Stimulated activated CD8-positive, alpha-beta memory T cell treated with anti-CD3 and anti-CD28 coated beads, Interleukin-15, amount 100 ng/mL, for 48 hours (primary cell): Measurements from ENCODE around the gene BABAM2.
"Not testable (repeated sequence)": the region's sequence is repeated elsewhere in the genome, so short reads cannot be mapped to it uniquely, and the experiment has no call there.

Source experiments
- DNase-seq, 2 donors: peaks; one replicate each; pipeline ENCODE4 v3.0.0-alpha.2; 2020; ENCODE audit warnings: low read depth in 2 of 2

Gene BABAM2

GRCh38 chr2:27890146-27890923, at the start of gene BABAM2, which contains the start of gene RBKS:
Gene BABAM2, plus strand, starts transcription at chr2:27890729. Its CDS starts 3,828 bp downstream, at chr2:27894557.
Gene RBKS, minus strand, starts transcription at chr2:27890387. Its CDS starts 42 bp downstream, at chr2:27890345.
- DNase-seq: peak; percentile 85 to 88

DNA sequence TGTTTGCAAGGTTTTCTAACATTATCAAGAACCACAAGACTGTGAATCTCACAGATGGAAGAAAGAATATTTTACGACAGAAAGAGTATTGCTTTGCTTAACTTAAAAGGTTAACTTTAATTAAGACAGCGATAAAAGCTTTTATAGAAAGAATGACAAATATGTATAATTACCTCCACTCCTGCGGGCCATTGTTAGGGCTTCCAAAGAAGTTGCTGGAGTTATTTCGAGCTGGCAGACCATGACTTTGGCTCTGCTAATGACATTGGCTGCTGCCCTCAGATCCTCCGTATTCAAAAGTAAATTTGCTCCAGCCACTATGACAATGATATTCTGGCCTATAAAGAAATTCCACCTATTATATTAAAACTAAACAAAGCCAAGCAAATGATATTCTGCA, 47.6 kb upstream of the BABAM2 start:
- DNase-seq: no peak

DNA sequence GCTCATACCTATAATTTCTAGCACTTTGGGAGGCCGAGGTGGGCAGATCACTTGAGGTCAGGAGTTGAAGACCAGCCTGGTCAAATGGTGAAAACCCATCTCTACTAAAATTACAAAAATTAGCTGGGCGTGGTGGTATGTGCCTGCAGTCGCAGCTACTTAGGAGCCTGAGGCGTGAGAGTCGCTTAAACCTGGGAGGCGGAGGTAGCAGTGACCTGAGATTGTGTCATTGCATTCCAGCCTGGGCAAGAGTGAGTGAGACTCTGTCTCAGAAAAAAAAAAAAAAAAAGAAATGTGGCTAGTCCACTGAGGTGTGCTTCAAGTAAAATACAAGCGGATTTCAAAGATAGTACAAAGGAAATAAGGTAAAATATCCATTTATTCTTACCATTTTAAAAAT, 46.5 kb upstream of the BABAM2 start:
- DNase-seq: no peak

- no peak for DNase-seq
Observed at GRCh38 chr2:27844821-27845255, 45.7 kb upstream of the BABAM2 start.

- no peak for DNase-seq
Observed at GRCh38 chr2:27847333-27847732, 43.2 kb upstream of the BABAM2 start.

- no peak for DNase-seq
Observed at GRCh38 chr2:27849558-27850205, 40.8 kb upstream of the BABAM2 start.

- no peak for DNase-seq
Observed at GRCh38 chr2:27852691-27853090, 37.8 kb upstream of the BABAM2 start.

- no peak for DNase-seq
Observed at GRCh38 chr2:27854229-27854862, 36.2 kb upstream of the BABAM2 start.

- DNase-seq: no peak
Observed at GRCh38 chr2:27855476-27855875, 35.1 kb upstream of the BABAM2 start.

DNA sequence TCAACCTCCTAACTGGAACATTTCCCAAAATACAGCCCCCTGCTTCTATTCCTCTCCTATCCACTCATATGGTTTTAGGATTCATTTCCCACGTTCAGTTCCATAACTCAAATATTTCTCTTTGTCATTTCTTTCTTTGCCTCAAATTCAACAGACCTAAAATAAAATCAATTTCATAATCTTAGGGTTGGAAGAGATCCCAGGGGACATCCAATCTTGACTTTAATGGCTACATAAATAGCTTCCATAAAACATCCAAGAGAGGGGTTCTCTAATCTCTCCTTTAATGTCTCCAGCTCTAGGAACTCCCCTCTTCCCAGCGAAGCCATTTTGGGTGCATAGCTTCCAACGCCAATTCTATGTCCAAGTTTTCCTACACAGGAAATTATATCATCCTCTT, 34.1 kb upstream of the BABAM2 start:
- no peak for DNase-seq

- DNase-seq: no peak
Observed at GRCh38 chr2:27856956-27857355, 33.6 kb upstream of the BABAM2 start.

- DNase-seq: no peak
Observed at GRCh38 chr2:27857417-27858172, 32.9 kb upstream of the BABAM2 start.

- no peak for DNase-seq
Observed at GRCh38 chr2:27860111-27860510, 30.4 kb upstream of the BABAM2 start.

GRCh38 chr2:27863146-27863545, 27.4 kb upstream of the BABAM2 start:
- DNase-seq: no peak

- not testable (repeated sequence) for DNase-seq
Observed at GRCh38 chr2:27863955-27864354, 26.6 kb upstream of the BABAM2 start.

DNA sequence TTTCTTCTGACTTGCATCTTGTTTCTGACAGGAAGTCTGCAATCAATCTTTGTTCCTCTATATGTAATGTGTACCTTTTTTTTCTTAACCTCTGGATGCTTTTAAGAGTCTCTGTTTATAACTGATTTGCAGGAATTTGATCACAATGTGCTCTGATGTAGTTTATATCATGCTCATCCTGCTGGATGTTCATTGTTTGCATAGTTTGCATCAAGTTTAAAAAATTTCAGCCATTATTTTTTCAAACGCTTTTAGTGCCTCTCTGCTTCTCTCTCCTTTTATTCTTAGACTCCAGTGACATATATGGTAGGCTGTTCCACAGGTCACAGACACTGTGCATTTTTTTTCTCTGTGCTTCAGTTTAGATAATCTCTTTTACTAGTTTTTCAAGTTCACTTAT, 24.3 kb upstream of the BABAM2 start:
- DNase-seq: no peak

DNA sequence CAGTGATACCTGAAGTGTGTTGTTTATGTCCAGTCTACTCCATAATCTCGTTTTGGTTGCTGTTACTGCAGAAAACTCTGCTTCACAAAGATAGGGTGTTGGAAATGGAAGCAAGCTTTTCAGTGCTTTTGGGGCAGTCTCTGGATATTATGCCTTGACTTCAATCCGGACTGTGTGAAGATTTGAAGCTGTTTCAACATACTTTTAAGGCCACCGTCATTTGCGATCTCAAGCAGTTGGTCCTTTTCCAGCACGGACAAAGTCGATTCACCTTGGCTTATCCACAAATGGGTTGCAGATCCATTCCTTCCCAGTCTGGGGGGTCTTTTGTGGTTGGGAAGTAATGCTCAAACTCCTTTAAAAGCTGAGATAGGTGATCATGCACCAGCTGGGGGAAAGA, 20.8 kb upstream of the BABAM2 start:
- DNase-seq: no peak

GRCh38 chr2:27870724-27871123, 19.8 kb upstream of the BABAM2 start:
- DNase-seq: no peak

- DNase-seq: no peak
Observed at GRCh38 chr2:27871802-27872201, 18.7 kb upstream of the BABAM2 start.

GRCh38 chr2:27873091-27873490, 17.4 kb upstream of the BABAM2 start:
- no peak for DNase-seq

- no peak for DNase-seq
Observed at GRCh38 chr2:27875089-27875881, 15.2 kb upstream of the BABAM2 start.
